ENCODE data around the gene METTL25B.

DNA sequence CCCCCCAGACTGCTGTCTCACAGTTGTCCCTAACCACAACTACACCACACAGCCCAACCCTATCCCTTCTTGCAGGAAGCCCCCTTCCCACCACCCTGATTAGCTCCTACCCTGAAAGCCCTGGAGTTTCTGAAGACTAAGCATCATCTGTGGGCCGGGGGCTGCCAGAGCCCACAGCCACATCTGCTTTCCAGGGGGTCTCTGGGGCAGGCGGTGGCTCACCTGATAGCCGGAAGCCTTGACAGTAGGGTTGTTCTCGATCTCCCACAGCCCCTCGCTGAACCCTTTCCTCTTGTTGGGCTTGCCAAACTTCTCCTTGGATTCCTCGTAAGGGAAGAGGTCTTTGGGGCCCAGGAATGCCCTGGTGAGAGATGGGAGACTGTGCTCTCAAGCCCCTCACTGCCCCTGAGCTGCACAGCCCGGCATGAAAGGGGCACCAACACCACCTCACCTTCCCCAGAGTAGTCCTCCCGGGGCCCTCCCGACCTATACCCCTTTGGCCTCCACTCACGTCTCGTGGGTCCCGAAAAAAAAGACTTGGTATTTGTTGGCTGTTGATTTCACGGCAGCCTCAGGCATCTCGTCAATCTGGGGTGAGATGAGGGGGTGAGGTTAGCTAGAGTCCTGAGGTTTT, 16.6 kb downstream of the METTL25B start:
- TF ChIP-seq EZH2 (IDR thresholded peaks at IDR 0.05), result no peak
- no peak for TF ChIP-seq FOXP2 (optimal IDR thresholded peaks at IDR 0.05; ENCODE audit: control extremely low read depth, extremely low read length, insufficient read depth)
